Right ventricle myocardium inferior (tissue), 1 donor: Measurements from ENCODE around the gene GBE1. TPM values are rescaled to one million over a fixed set of nuclear protein-coding genes. Genes with fewer than 3 reads are reported as not detected.

Experiments
- ATAC-seq: fragments of 200-7000 bp; cut with Tn5 transposase; one replicate; pipeline ENCODE4 v1.9.1; 2020; ENCODE audit warnings: mild to moderate bottlenecking, moderate library complexity
- DNase-seq: peaks from one replicate; pipeline ENCODE4 v3.0.0; 2021; ENCODE audit errors: missing footprints
- intact Hi-C: fragments of 100-400 bp; cut with DNase I; formaldehyde crosslinking; loops from one replicate; pipeline ENCODE4 v1.11.0; 2022
- total RNA-seq: library from RNA; stranded (reverse); fragmentation: NEBNext Ultra II Directional; extraction: Animal tissue kit (Norgen Biotek cat#: 25700); gene quantifications from one replicate; pipeline ENCODE4 v1.2.1, GENCODE V29; 2021
- donor health status: DM: no; HTN: yes; CAD: no; lungs with severe emphysema.

GBE1 gene
- total RNA-seq, 1 donor from 2014 or later, result 88.6 TPM

GRCh38 chr3:81723732-81724313 is 37.6 kb downstream of the GBE1 start:
- DNase-seq (no peak), ATAC-seq (peak; percentile 65)
- intact Hi-C loops, result no loop called here

- intact Hi-C loops, result loop anchor here (5.0 kb wide), 1 partner anchor 44 kb away; the partner anchor contains the start of gene GBE1
- ATAC-seq (no peak), DNase-seq (no peak)
Observed at GRCh38 chr3:81718311-81718710, 43.1 kb downstream of the GBE1 start.

- DNase-seq (no peak), ATAC-seq (peak; percentile 94)
- intact Hi-C loops, result loop anchor here (5.0 kb wide), 1 partner anchor 45 kb away; the partner anchor contains the start of gene GBE1
Observed at GRCh38 chr3:81716870-81717509, 44.5 kb downstream of the GBE1 start.

GRCh38 chr3:81713031-81713430 is 48.4 kb downstream of the GBE1 start:
- no peak for DNase-seq
- intact Hi-C loops, result no loop called here
- no peak for ATAC-seq

GRCh38 chr3:81709606-81710005 is 51.8 kb downstream of the GBE1 start:
- intact Hi-C loops, result no loop called here
- no peak for DNase-seq
- ATAC-seq, result peak; percentile 48

GRCh38 chr3:81707996-81708395 is 53.4 kb downstream of the GBE1 start:
- ATAC-seq, result no peak
- intact Hi-C loops, result no loop called here
- no peak for DNase-seq

GRCh38 chr3:81702126-81702525 is 59.3 kb downstream of the GBE1 start:
- no peak for ATAC-seq
- no peak for DNase-seq
- intact Hi-C loops, result no loop called here

- intact Hi-C loops, result no loop called here
- DNase-seq (no peak), ATAC-seq (no peak)
Observed at GRCh38 chr3:81699536-81700320, 61.7 kb downstream of the GBE1 start.

GRCh38 chr3:81696090-81696489 is 65.4 kb downstream of the GBE1 start:
- ATAC-seq (no peak), DNase-seq (no peak)
- intact Hi-C loops, result no loop called here

- intact Hi-C loops, result no loop called here
- DNase-seq (no peak), ATAC-seq (no peak)
Observed at GRCh38 chr3:81695302-81695701, 66.1 kb downstream of the GBE1 start.

- ATAC-seq (no peak), DNase-seq (no peak)
- intact Hi-C loops, result no loop called here
Observed at GRCh38 chr3:81694662-81695061, 66.8 kb downstream of the GBE1 start.

GRCh38 chr3:81692766-81693165 is 68.7 kb downstream of the GBE1 start:
- intact Hi-C loops, result no loop called here
- no peak for ATAC-seq
- no peak for DNase-seq

- ATAC-seq, result no peak
- intact Hi-C loops, result no loop called here
- DNase-seq, result no peak
Observed at GRCh38 chr3:81689617-81690016, 71.8 kb downstream of the GBE1 start.

GRCh38 chr3:81684751-81685395 is 76.6 kb downstream of the GBE1 start:
- intact Hi-C loops, result no loop called here
- no peak for DNase-seq
- peak; percentile 80 for ATAC-seq

- intact Hi-C loops, result loop anchor here (5.0 to 10.0 kb wide), 2 partner anchors 80 to 238 kb away; no protein-coding TSS in a partner anchor
- no peak for DNase-seq
- no peak for ATAC-seq
Observed at GRCh38 chr3:81676706-81677456, 84.6 kb downstream of the GBE1 start.

- DNase-seq (no peak), ATAC-seq (no peak)
- intact Hi-C loops, result loop anchor here (5.0 to 10.0 kb wide), 2 partner anchors 83 to 240 kb away; no protein-coding TSS in a partner anchor
Observed at GRCh38 chr3:81674690-81675089, 86.8 kb downstream of the GBE1 start.

GRCh38 chr3:81668283-81668682 is 93.2 kb downstream of the GBE1 start:
- DNase-seq (no peak), ATAC-seq (no peak)
- intact Hi-C loops, result no loop called here

- ATAC-seq (no peak), DNase-seq (no peak)
- intact Hi-C loops, result loop anchor here (2.0 kb wide), 2 partner anchors 94 to 468 kb away; partner anchors contain the start of gene GBE1
Observed at GRCh38 chr3:81666502-81667121, 94.8 kb downstream of the GBE1 start.
